Testis (tissue), 3 donors: ENCODE results near the gene NTM. TPM values are rescaled to one million over a fixed set of nuclear protein-coding genes. Genes with fewer than 3 reads are reported as not detected.

ENCODE experiments used
- DNase-seq: peaks from one replicate; pipeline ENCODE4 v3.0.0-alpha.2; 2019
- H3K27ac ChIP-seq, 2 donors: fragments of 200-600 bp; sonication (generic); one replicate each; pipeline ENCODE4 v1.5.1; 2019
- H3K27me3 ChIP-seq: fragments of 200-600 bp; sonication (generic); one replicate; pipeline ENCODE4 v1.5.1; 2019
- H3K36me3 ChIP-seq: fragments of 200-600 bp; sonication (generic); one replicate; pipeline ENCODE4 v1.5.1; 2017; ENCODE audit warnings: low read depth; ENCODE audit errors: missing control alignments
- H3K4me1 ChIP-seq: fragments of 200-600 bp; sonication (generic); one replicate; pipeline ENCODE4 v1.5.1; 2019
- H3K4me3 ChIP-seq, 2 donors: fragments of 200-600 bp; sonication (generic); one replicate each; pipeline ENCODE4 v1.5.1; 2017 to 2019
- H3K9me3 ChIP-seq: fragments of 200-600 bp; sonication (generic); one replicate; pipeline ENCODE4 v1.5.1; 2017
- CTCF ChIP-seq, 3 experiments: fragments of 450-650 bp in 2 of 3; fragments of 200-600 bp in 1 of 3; sonication (generic) in 1 of 3; IDR thresholded peaks; one replicate each; pipeline ENCODE4 v1.5.1; 2016 to 2019; ENCODE audit warnings: antibody characterized with exemption in 3 of 3, mild to moderate bottlenecking in 2 of 3, moderate library complexity in 1 of 3
- POLR2A ChIP-seq: fragments of 450-650 bp; IDR thresholded peaks from one replicate; pipeline ENCODE4 v1.6.1; 2017; ENCODE audit warnings: antibody characterized with exemption, mild to moderate bottlenecking, moderate library complexity
- WGBS, 2 donors: methylation state at CpG; one replicate each; pipeline ENCODE4 v1.1.5; 2018; 5-methylcytosine and 5-hydroxymethylcytosine counted together
- intact Hi-C: fragments of 100-400 bp; cut with DNase I; formaldehyde crosslinking; loops from one replicate; pipeline ENCODE4 v1.15.1; 2023; ENCODE audit warnings: low total_unique reads
- polyA plus RNA-seq: library from polyadenylated mRNA; stranded (reverse); fragments of 350-450 nt; fragmentation: Illumina TruSeq; extraction: RNeasy Lipid Tissue Mini Kit (QIAGEN cat#74804); gene quantifications from one replicate; pipeline ENCODE4 v1.2.3, GENCODE V29; 2014; ENCODE audit warnings: low read depth, low replicate concordance; ENCODE audit not compliant: insufficient read depth
- total RNA-seq, 2 donors: library from RNA; depleted of rRNA; stranded (reverse); fragments of >200 nt; gene quantifications; one replicate each; pipeline ENCODE4 v1.2.3, GENCODE V29; 2016

NTM gene
- total and polyA plus RNA-seq, 3 donors from 2014 or later: 1.7 to 4.5 (median 1.8) TPM

DNA sequence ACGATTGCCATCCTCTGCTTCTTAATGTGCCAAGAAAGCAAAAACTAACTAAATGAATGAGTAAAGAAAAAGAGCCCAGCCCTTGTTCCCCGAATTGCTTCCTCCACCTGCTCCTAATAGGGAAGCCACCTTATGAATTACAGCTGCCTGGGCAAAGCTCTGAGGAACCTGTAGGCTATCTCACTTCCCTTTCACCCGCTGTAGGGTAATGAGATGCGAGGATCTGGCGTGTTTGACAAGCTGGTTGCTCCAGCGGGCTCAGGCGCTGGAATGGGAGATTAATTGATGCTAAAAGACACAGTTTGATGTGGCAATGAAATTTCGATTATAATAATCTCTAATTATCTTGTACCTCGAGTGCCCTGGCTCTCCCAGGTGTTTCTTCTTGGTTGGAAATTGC lies 256.4 kb downstream of the NTM start:
- no peak for DNase-seq
- H3K4me3 ChIP-seq: no peak overlapping the region
- intact Hi-C loops: no loop called here
- H3K36me3 ChIP-seq: no peaks in the 10 kb centered on the region
- TF ChIP-seq CTCF (IDR thresholded peaks at IDR 0.05) (no peak), POLR2A (no peak)
- H3K9me3 ChIP-seq: no peaks in the 10 kb centered on the region
- no peaks in the 10 kb centered on the region for H3K4me1 ChIP-seq
- H3K27me3 ChIP-seq: no peaks in the 10 kb centered on the region
- WGBS, 2 donors: 77 to 85% methylated on average over 9 of the region's 9 CpGs
- no peak overlapping the region for H3K27ac ChIP-seq

GRCh38 chr11:131628739-131629138 lies 258.3 kb downstream of the NTM start:
- Histone ChIP-seq H3K27me3 (no peaks in the 10 kb centered on the region), H3K9me3 (no peaks in the 10 kb centered on the region), H3K4me1 (no peaks in the 10 kb centered on the region), H3K4me3 (no peak overlapping the region), H3K27ac (no peak overlapping the region), H3K36me3 (no peaks in the 10 kb centered on the region)
- no peak for DNase-seq
- 87 to 95% methylated on average over 6 of the region's 6 CpGs for WGBS, 2 donors
- intact Hi-C loops: no loop called here
- TF ChIP-seq POLR2A (no peak), CTCF (IDR thresholded peaks at IDR 0.05) (no peak)

GRCh38 chr11:131629925-131630540 lies 259.6 kb downstream of the NTM start:
- Histone ChIP-seq H3K4me3 (no peak overlapping the region), H3K27ac (no peak overlapping the region), H3K9me3 (no peaks in the 10 kb centered on the region), H3K36me3 (no peaks in the 10 kb centered on the region), H3K27me3 (no peaks in the 10 kb centered on the region), H3K4me1 (no peaks in the 10 kb centered on the region)
- no peak for DNase-seq
- TF ChIP-seq POLR2A (no peak), CTCF (IDR thresholded peaks at IDR 0.05) (no peak)
- WGBS, 2 donors: 76 to 77% methylated on average over 5 of the region's 5 CpGs
- intact Hi-C loops: no loop called here

DNA sequence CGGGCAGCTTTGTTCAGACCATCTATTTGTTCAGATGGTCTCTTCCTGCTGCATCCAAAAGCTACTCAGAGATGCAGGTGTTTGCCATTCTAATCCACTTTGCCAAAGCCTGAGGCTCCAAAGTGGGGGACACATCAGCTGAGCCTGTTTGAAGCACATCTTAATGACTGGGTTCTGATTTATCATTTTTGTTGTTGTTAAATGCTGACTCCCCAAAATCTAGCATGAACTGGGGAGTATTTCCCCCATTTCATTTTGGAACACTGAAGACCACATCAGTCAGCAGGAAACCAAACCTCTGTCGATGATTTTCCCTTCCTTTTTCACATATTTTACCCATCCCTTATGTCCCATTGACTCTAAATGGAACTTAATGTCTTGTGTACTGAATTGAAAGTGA lies 262.6 kb downstream of the NTM start:
- H3K4me3 ChIP-seq: no peak overlapping the region
- H3K27ac ChIP-seq: no peak overlapping the region
- H3K9me3 ChIP-seq: no peaks in the 10 kb centered on the region
- intact Hi-C loops: no loop called here
- 93 to 94% methylated on average over 2 of the region's 2 CpGs for WGBS, 2 donors
- H3K36me3 ChIP-seq: no peaks in the 10 kb centered on the region
- no peaks in the 10 kb centered on the region for H3K27me3 ChIP-seq
- no peaks in the 10 kb centered on the region for H3K4me1 ChIP-seq
- no peak for TF ChIP-seq POLR2A
- no peak for TF ChIP-seq CTCF (IDR thresholded peaks at IDR 0.05)
- no peak for DNase-seq
